Stimulated activated CD4-positive, alpha-beta T cell treated with anti-CD3 and anti-CD28 coated beads, Interleukin-4, amount 100 ng/mL, for 4 hours (primary cell): ENCODE results near the gene NKAPL.

Source experiments
- DNase-seq, 2 experiments: peaks; one replicate each; pipeline ENCODE4 v3.0.0-alpha.2; 2020

The NKAPL gene

DNA sequence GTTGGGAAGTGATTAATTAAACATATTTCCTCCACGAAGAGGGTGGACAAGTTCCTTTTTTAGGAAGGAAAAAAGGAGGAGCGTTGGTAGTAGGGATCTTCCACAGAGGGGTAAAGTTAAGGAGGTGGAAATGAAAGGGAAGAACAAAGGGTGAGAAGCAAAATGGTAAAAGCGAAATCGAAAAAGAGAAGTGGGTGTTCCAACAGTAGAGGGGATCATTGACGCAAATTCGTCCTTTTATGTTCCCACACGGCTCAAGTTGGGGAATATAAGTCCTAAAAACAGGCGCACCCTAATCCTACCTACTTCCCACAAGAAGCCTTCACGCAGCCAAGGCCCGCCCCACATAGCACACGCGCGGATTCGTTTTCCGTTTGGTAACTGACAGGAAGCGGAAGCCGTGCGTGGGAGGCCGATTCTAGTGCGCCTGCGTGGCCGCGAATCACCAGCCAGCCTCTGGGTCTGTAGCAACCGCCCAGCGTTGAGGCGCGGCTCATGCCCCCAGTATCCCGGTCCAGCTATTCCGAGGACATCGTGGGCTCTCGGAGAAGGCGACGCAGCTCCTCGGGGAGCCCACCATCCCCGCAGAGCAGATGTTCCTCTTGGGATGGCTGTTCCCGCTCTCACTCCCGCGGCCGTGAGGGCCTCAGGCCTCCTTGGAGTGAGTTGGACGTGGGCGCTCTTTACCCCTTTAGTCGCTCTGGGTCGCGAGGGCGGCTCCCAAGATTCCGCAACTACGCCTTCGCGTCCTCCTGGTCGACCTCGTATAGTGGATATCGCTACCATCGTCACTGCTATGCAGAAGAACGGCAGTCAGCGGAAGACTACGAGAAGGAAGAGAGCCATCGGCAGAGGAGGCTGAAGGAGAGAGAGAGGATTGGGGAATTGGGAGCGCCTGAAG, at the start of gene NKAPL:
TSS of gene NKAPL (plus strand) at position 421 of the 901 bp plus-strand sequence. CDS start at position 496, 75 bp downstream.
- DNase-seq, result peak; percentile 55 to 65

DNA sequence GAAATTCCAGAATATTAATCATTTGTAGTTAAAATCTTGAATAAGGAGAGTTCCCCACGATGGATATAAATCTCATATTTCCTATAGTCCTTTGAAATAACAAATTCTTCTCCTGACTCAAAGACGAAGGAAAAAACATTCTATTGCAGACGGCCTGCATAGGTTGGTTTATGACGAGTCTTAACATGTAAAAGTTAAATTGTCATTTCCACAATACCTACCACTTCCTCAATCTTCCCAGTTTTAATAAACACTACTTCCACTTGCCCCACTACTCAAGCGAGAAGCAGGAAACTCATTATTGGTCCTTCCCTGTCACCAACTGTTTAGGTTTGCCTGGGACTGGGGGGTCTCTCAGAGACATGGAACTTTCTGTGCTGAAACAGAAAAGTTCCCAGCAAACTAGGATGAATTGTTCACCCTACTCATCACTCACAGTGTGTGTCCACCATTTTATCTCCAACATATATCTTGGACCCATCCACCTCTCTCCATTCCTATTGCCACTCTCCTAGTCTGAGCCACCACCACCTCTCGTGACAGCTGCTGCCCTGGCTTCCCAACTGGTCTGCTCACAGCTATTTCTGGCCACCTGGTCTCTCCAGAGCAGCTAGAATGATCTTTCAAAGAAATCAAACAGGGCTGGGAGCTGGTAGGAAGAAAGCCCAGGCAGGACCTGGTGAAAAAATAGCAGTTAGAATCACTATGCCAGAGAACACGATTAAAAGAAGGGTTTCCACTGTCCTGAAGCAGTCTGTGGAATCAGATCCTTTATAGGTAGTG, 49.2 kb upstream of the NKAPL start:
- DNase-seq, result no peak

- no peak for DNase-seq
These were observed 47.1 kb upstream of the NKAPL start for GRCh38 chr6:28211840-28212509.

DNA sequence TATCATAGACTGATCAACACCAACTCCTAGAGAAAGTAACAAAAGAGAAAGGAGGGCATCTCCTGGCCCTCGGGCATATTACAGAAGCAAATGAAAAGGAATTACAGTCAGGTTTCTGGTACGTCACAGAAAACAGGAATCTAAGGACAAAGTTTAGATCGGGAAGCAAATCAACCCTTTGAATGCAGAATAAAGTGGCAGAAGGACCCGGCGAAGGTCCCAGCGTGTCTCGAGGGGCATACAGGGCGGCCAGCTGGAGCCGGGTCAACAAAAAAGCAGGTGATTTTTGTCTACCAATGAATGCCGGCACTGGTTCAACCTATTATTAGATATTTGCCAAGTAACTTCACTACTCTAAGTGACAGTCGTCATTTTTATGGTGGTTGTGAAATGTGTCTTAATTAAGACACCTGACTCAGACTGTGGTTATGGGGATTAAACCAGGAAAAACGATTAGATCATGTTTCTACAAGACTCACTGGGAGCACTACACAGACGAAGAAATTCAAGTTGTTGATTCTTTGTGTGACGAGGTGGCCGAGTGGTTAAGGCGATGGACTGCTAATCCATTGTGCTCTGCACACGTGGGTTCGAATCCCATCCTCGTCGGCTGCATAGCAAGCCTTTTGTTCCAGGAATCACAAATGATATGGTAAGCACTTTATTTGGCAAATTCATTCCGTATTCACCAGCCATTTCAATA, 46.4 kb upstream of the NKAPL start:
- peak in 1 of 2 experiments; percentile 51 for DNase-seq

- no peak for DNase-seq
These were observed 45.9 kb upstream of the NKAPL start for GRCh38 chr6:28213213-28213523.

DNA sequence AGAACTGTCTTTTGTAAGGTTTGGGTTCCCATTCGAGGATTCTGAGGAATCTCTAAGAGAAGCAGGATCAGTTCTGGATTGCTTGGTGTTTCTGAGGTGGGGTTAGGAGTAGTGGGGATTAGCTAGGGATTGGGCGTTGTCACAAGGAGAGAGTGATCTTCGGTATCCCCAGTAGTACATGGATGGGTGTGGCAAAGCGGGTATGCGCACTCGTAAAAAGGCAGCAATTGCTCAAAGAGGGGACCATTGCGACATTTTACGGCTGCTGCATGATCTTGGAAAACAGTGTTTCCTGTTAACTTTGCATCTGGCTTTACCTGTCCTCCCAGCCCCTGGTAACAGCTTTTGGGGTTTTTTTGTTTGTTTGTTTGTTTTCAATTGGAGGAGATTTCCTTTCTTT, 43.7 kb upstream of the NKAPL start:
- DNase-seq, result no peak

- DNase-seq, result no peak
These were observed 41.2 kb upstream of the NKAPL start for GRCh38 chr6:28217890-28218289.

DNA sequence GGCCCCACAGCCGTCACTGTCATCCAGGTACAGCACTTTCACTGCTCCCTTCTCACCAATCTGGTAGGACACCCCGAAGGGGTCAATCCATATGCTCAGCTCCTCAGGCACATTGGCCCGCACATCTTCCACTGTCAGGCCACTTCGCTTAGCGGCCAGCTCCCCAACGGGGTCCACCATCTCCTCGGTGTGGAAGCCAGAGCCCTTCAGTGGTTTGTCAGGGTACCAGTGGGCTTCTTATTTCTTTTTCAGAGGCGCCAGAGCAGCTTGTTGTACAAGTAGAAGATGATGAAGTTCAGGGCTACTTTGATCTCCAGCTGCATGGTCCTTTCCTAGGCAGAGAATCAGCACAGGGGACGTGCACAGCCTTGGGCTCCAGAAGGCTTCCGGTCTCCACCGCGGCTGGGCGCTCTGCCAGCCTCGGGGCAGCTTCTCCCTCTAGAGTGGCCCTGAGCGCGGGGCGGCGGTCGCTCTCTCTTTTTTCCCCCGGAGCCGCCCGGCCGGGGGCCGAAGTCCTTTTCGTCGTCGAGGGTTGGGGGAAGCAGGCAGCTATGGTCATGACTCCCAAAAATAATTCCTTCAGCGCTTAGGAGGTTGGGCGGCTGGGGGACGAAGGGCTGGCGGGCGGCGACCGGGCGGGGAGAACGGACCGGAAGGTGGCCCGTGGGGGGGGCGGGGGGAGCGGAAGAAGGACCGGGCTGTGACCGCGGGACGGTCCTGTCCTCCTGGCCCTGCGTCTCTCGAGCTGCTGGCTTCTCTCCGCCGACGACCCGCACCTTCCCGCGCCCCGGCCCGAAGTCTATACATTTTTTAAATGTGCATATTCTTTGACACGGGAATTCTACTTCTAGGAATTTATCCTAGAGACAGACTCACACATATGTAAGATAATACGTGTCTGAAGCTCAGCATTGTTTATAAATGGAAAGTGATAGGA, 40.5 kb upstream of the NKAPL start:
- DNase-seq, result peak in 1 of 2 experiments; percentile 31

- DNase-seq, result no peak
These were observed 38.6 kb upstream of the NKAPL start for GRCh38 chr6:28220257-28221133.

DNA sequence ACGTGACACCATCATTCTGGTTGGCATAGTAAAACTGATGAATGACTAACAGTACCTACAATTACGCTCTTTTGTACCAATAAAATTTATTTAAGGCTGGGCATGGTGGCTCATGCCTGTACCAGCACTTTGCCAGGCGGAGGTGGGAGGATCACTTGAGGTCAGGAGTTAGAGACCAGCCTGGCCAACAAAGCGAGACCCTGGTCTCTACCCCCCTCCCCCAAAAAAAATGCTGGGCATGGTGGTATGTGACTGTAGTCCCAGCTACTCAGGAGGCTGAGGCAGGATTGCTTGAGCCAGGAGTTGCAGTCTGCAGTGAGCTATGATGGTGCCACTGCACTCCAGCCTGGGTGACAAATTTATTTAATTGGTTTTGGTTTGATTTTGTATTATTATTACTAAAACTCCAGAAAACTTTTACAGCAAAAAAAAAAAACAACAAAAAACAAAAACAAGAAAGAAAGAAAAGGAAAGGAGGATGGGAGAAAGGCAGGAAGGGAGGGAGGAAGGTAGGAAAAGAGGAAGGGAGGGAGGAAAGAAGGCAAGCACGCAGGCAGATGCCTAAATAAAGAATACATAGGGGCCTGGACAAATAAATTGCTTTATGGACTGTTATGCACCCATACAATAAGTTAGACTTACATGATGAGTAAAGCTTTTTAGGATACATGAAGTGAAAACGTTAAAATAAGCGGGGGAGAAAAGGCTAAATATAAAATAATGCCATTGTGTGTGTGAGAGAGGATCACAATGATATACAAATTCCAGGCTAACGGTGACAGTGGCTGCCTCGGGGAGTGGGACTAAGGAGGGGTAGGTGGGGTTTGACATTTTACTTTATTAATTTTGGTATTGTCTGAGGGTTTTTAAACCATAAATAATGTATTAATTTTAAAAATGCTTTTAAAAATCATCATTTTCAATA, 34.7 kb upstream of the NKAPL start:
- DNase-seq, result no peak

DNA sequence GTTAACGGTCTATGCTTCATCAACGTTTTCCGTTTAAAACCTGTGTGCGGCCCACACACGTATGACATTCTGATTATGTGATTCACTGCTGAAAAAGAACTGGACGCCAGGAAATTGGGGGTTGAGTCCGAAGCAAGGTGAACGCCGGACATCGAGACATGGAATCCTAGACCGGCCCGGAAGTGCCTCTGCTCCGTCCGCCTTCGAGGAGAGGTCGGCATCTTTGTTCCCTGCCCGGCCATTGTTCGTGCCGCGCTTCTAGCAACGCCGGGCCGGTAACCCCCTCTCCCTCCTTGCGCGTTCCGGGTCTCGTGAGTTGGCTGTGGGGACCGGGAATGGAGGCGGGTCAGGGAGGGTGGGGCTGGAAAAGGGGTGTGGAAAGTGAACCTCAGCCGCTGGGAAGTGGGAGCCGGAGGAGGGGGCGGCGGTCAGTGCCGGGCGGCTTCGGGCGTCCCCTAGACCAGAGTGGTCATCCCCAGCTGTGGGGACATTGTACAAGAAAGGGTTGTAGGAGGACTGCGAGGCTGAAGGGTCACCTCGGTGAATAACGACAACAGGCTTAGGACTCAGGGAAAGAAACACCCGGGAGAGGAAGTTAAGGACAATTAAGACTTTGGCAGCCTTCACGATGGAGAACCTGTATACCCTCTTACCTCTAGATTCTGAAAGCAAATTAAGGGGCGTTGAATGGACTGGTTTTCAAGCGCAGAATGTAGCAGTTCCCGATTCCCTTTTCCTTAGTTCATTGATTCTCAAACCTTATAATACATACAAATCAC, 33.9 kb upstream of the NKAPL start, which contains the start of gene ZSCAN9:
TSS of gene ZSCAN9 (plus strand) at position 220 of the 779 bp plus-strand sequence. CDS start 1,810 bp downstream, outside the sequence.
- peak in 1 of 2 experiments; percentile 42 for DNase-seq

DNA sequence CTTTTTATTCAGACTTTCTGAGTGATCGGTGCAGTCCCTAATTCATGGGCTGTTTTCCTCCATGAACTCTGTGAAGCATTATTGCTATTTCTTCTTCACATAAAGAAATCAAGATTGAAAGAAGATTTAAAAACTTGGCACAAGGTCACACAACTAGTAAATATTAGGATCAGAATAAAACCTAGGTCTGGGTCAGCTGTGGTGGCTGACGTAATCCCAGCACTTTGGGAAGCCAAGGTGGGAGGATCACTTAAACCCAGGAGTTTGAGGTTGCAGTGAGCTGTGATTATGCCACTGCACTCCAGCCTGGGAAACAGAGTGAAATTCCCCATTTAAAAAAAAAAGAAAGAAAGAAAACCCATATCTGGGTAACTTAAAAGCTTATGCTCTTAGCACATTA, 32.6 kb upstream of the NKAPL start:
- DNase-seq, result no peak

DNA sequence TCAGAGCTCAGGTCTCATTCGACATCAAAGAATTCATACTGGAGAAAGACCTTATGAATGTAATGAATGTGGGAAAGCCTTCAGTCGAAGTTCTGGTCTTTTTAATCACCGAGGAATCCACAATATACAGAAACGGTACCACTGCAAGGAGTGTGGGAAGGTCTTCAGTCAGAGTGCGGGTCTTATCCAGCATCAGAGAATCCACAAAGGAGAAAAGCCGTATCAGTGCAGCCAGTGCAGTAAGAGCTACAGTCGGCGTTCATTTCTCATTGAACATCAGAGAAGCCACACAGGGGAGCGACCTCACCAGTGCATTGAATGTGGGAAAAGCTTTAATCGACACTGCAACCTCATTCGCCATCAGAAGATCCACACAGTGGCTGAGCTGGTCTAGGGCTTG, 26.3 kb upstream of the NKAPL start:
- DNase-seq, result no peak

DNA sequence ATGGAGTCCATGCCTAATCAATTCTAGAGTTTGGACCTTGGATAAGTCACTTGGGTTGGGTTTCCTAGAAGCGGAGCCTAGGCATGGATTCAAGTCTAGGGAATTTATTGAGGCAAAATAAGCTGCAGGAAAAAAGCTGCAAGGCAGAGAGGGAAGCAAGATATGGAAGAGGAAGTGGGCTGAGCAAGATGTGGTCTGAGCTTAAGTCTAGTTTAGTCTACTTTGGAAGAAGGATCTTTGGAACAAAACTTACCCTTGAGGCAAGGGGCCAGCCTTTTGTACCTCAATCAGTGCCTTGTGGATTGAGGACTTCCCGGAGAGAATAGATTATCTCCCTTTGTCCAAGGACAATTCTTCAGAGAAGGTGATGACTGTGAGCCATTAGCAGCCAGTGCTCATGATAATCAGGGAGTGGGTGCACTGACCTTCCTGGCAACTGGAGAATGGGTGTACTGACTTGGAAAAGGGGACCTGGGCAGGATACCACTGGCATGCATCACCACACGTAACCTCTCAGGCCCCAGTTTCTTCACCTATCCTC, 23.1 kb upstream of the NKAPL start:
- no peak for DNase-seq

GRCh38 chr6:28239636-28240035, 19.5 kb upstream of the NKAPL start:
- no peak for DNase-seq

- DNase-seq, result no peak
These were observed 18.6 kb upstream of the NKAPL start for GRCh38 chr6:28240471-28240870.

GRCh38 chr6:28243946-28244345, 15.2 kb upstream of the NKAPL start:
- DNase-seq, result no peak
